ENCODE measurements around the gene GPR179.

- TF ChIP-seq CTCF (IDR thresholded peaks at IDR 0.05) (no peak), POLR2A (IDR thresholded peaks at IDR 0.05) (no peak)
Measured at GRCh38 chr17:38341035-38341721, 2.6 kb downstream of the GPR179 start.
